Smooth muscle cell (in vitro differentiated cells): ENCODE data around the gene ADAMTS17. TPM values are rescaled to one million over a fixed set of nuclear protein-coding genes. Genes with fewer than 3 reads are reported as not detected.

Source experiments
- DNase-seq: peaks from one replicate; lab custom pipeline; 2025; ENCODE audit not compliant: unreplicated experiment; lab: John Stamatoyannopoulos, UW
- H2AFZ ChIP-seq: fragments of 200-600 bp; sonication (generic); 2 replicates; pipeline ENCODE4 v1.6.0; 2016; ENCODE audit warnings: antibody characterized with exemption, low read depth, mild to moderate bottlenecking
- H3F3A ChIP-seq: fragments of 200-600 bp; sonication (generic); 2 replicates; pipeline ENCODE4 v1.6.0; 2017; ENCODE audit warnings: antibody characterized with exemption, low read depth
- H3K27ac ChIP-seq: fragments of 200-600 bp; sonication (generic); 2 replicates; pipeline ENCODE4 v1.5.1; 2016; ENCODE audit warnings: low read depth, mild to moderate bottlenecking
- H3K27me3 ChIP-seq: fragments of 200-600 bp; sonication (generic); 2 replicates; pipeline ENCODE4 v1.6.1; 2016; ENCODE audit warnings: low read depth, mild to moderate bottlenecking
- H3K36me3 ChIP-seq: fragments of 200-600 bp; sonication (generic); 2 replicates; pipeline ENCODE4 v1.5.1; 2016; ENCODE audit warnings: low read depth
- H3K4me1 ChIP-seq: fragments of 200-600 bp; sonication (generic); 2 replicates; pipeline ENCODE4 v1.5.1; 2016; ENCODE audit warnings: low read depth
- H3K4me2 ChIP-seq: fragments of 200-600 bp; sonication (generic); 2 replicates; pipeline ENCODE4 v1.6.0; 2016; ENCODE audit warnings: mild to moderate bottlenecking
- H3K4me3 ChIP-seq: fragments of 200-600 bp; sonication (generic); 2 replicates; pipeline ENCODE4 v1.5.1; 2016; ENCODE audit warnings: mild to moderate bottlenecking
- H3K79me2 ChIP-seq: fragments of 200-600 bp; sonication (generic); 2 replicates; pipeline ENCODE4 v1.6.0; 2016; ENCODE audit warnings: low read depth, mild to moderate bottlenecking
- H3K9ac ChIP-seq: fragments of 200-600 bp; sonication (generic); 2 replicates; pipeline ENCODE4 v1.6.0; 2016; ENCODE audit warnings: low read depth
- H3K9me3 ChIP-seq: fragments of 200-600 bp; sonication (generic); replicated peaks from 2 replicates; pipeline ENCODE4 v1.5.1; 2016; ENCODE audit warnings: low read depth
- H4K20me1 ChIP-seq: fragments of 200-600 bp; sonication (generic); 2 replicates; pipeline ENCODE4 v1.6.0; 2016; ENCODE audit warnings: low read depth
- WGBS: methylation state at CpG from one replicate; pipeline ENCODE4 v1.1.7; 2016; ENCODE audit warnings: low lambda C conversion rate; 5-methylcytosine and 5-hydroxymethylcytosine counted together
- polyA plus RNA-seq: library from polyadenylated mRNA; unstranded; fragments of >200 nt; fragmentation: Nextera tagmentation; extraction: Ambion mirVana; gene quantifications from 2 replicates; pipeline ENCODE4 v1.2.1, GENCODE V29; 2016
- total RNA-seq: library from RNA; depleted of rRNA; stranded (reverse); fragments of >200 nt; gene quantifications from 2 replicates; pipeline ENCODE4 v1.2.3, GENCODE V29; 2014
- TF ChIP-seq, protein P1 (sequence below): fragments of 200-600 bp; sonication (generic); IDR thresholded peaks from 2 replicates; pipeline ENCODE4 v1.5.1; 2017; ENCODE audit warnings: borderline replicate concordance, mild to moderate bottlenecking, antibody characterized with exemption; ENCODE audit not compliant: insufficient read depth, poor library complexity, severe bottlenecking

The ADAMTS17 gene
- total and polyA plus RNA-seq, 2 experiments from 2014 or later: 0.63 to 3.1 TPM

DNA sequence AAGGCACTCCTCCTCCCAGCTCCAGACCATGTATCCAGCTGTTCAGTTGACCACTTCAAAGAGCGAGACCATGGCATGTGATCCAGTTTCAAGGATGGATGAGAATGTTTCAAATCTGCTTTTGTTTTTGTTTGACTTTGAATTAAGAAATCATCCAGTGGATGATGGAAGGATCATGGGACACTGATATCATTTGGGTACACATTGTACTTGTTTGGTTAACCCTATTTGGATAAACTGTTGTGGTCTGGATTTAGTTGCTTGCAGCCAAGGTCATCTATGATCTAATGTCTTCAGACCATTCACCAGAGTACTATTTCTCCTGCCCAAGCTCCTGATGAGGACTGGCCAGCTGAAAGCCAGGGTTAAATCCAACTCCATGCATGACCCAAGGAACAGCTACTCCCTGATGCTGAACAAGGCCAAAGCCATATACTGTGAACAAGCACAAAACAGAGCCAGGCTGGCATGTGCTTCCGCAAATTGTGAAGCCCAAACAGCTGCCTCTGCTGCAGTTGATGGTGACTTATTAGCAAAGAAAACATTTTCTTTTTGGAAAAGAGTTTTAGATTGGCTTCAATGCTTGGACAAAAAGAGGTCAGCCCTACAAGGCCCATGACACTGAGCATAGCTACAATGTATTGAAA, 5.2 kb upstream of the ADAMTS17 start:
- peaks cover 6% of the 10 kb centered on the region for H3F3A ChIP-seq
- H3K79me2 ChIP-seq: no peaks in the 10 kb centered on the region
- H3K9me3 ChIP-seq: no peaks in the 10 kb centered on the region
- no peaks in the 10 kb centered on the region for H3K36me3 ChIP-seq
- no peaks in the 10 kb centered on the region for H4K20me1 ChIP-seq
- H3K9ac ChIP-seq: no peak overlapping the region
- TF ChIP-seq, protein P1, sequence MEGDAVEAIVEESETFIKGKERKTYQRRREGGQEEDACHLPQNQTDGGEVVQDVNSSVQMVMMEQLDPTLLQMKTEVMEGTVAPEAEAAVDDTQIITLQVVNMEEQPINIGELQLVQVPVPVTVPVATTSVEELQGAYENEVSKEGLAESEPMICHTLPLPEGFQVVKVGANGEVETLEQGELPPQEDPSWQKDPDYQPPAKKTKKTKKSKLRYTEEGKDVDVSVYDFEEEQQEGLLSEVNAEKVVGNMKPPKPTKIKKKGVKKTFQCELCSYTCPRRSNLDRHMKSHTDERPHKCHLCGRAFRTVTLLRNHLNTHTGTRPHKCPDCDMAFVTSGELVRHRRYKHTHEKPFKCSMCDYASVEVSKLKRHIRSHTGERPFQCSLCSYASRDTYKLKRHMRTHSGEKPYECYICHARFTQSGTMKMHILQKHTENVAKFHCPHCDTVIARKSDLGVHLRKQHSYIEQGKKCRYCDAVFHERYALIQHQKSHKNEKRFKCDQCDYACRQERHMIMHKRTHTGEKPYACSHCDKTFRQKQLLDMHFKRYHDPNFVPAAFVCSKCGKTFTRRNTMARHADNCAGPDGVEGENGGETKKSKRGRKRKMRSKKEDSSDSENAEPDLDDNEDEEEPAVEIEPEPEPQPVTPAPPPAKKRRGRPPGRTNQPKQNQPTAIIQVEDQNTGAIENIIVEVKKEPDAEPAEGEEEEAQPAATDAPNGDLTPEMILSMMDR: no peak
- no peak for DNase-seq
- H3K27ac ChIP-seq: no peak overlapping the region
- no peak overlapping the region for H3K4me2 ChIP-seq
- 99% methylated on average over 2 of the region's 2 CpGs for WGBS
- peaks cover 5% of the 10 kb centered on the region for H3K27me3 ChIP-seq
- H3K4me3 ChIP-seq: no peak overlapping the region
- peaks cover 5% of the 10 kb centered on the region for H3K4me1 ChIP-seq
- no peak overlapping the region for H2AFZ ChIP-seq

DNA sequence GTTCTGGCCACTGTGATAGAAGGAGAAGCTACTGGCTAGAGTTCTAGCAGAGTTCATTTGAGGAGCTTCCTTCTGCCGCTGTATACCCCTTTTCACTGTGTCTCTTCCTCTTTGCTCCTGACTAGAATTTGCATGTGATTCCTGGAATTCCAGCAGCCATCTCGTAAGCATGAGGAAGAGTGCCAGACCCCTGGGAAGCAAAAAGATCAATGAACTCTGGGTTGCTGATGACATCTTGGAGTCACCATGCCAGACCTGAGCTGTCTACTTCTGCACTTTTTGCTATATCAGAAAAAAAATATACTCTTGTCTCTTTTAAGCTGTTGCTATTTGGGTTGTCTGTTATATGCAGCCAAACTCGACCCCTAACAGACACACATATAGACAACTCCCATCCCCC, 3.7 kb upstream of the ADAMTS17 start:
- no peaks in the 10 kb centered on the region for H3K36me3 ChIP-seq

DNA sequence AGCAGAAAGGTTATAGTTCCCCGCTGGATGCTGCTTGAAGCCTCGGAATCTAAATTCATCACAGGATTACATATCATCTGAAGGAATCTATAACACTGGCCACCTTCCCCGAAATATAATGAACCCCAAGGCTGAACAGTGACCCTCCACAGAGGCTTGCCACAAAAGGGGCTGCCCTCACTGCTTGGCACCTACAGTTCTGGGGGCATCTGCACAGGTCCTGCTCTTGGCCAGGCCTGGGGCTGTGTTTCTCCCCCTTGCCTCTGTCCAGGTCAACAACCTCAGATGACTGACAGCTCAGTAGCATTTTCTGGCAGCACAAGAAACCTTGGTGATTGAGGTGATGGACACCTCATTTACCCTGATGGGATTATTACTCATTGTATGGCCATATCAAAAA, 1.5 kb upstream of the ADAMTS17 start:
- Histone ChIP-seq H3K4me3 (no peak overlapping the region), H3K27ac (no peak overlapping the region), H3K36me3 (no peaks in the 10 kb centered on the region), H3K9ac (no peak overlapping the region), H2AFZ (no peak overlapping the region), H3K4me1 (peaks cover 5% of the 10 kb centered on the region), H3K27me3 (peaks cover 19% of the 10 kb centered on the region), H3K4me2 (no peak overlapping the region), H3K79me2 (no peaks in the 10 kb centered on the region), H3F3A (peaks cover 7% of the 10 kb centered on the region), H4K20me1 (no peaks in the 10 kb centered on the region), H3K9me3 (no peaks in the 10 kb centered on the region)
- WGBS: 93% methylated on average over 3 of the region's 3 CpGs
- TF ChIP-seq, protein P1: no peak
- no peak for DNase-seq

More for the DNA sequence above, 3.7 kb upstream of the ADAMTS17 start:
- no peak overlapping the region for H2AFZ ChIP-seq
- H3K4me2 ChIP-seq: no peak overlapping the region
- H4K20me1 ChIP-seq: no peaks in the 10 kb centered on the region
- no peaks in the 10 kb centered on the region for H3K9me3 ChIP-seq
- WGBS: 74% methylated on average over 3 of the region's 3 CpGs
- H3F3A ChIP-seq: peaks cover under 1% of the 10 kb centered on the region
- H3K4me1 ChIP-seq: peaks cover 5% of the 10 kb centered on the region
- H3K27me3 ChIP-seq: peaks cover 10% of the 10 kb centered on the region
- H3K27ac ChIP-seq: no peak overlapping the region
- no peak overlapping the region for H3K4me3 ChIP-seq
- TF ChIP-seq, protein P1: no peak
- no peak overlapping the region for H3K9ac ChIP-seq
- no peak for DNase-seq
- H3K79me2 ChIP-seq: no peaks in the 10 kb centered on the region

DNA sequence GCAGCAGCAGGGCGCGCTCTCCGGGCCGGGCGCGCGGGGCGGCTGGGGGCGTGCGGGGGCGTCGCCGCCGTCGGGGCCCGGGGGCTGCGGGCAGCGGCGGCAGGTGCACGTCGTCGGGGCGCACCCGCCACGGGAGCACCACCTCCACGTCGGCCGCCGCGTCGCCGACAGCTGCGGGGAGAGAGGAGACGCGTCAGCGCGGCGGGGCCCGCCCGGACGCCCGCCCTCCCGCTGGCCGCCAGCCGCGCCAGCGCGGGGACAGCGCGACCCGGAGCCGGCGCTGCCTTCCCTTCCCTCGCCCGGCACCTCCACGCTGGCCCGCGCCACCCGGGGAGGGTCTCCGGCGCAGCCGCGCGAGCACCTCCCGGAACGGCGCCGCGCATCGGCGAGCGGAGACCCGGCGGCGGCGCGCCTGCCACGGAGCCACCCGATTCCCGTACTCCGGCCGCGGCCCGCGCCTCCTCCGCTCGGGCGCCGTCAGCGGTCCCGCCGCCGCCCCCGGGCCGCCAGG, 481 bp downstream of the ADAMTS17 start:
- H3K4me3 ChIP-seq: peak overlapping the region; percentile 69
- H2AFZ ChIP-seq: peak overlapping the region; percentile 89
- WGBS: under 1% methylated on average over 37 of the region's 95 CpGs

More for the DNA sequence above, 481 bp downstream of the ADAMTS17 start:
- peaks cover 19% of the 10 kb centered on the region for H3K27me3 ChIP-seq
- no peaks in the 10 kb centered on the region for H3K36me3 ChIP-seq
- no peaks in the 10 kb centered on the region for H3K9me3 ChIP-seq
- DNase-seq: no peak
- H3F3A ChIP-seq: peaks cover 7% of the 10 kb centered on the region
- H3K27ac ChIP-seq: no peak overlapping the region
- no peaks in the 10 kb centered on the region for H3K79me2 ChIP-seq
- H3K4me1 ChIP-seq: peaks cover 5% of the 10 kb centered on the region
- TF ChIP-seq, protein P1: no peak
- peak overlapping the region; percentile 99 for H3K4me2 ChIP-seq
- no peak overlapping the region for H3K9ac ChIP-seq
- no peaks in the 10 kb centered on the region for H4K20me1 ChIP-seq
